ENCODE measurements around the gene TRERF1.

- TF ChIP-seq HDAC2 (IDR thresholded peaks at IDR 0.05; ENCODE audit: borderline replicate concordance in 1 of 2, low read depth in 2 of 2, low read length in 2 of 2) (no peak), POLR2AphosphoS5 (IDR thresholded peaks at IDR 0.05; ENCODE audit: low read depth, low read length) (no peak), CREB1 (IDR thresholded peaks at IDR 0.05) (no peak), SIN3A (conservative IDR thresholded peaks at IDR 0.05 in 1 of 2, IDR thresholded peaks at IDR 0.05 in 1 of 2; ENCODE audit: low read depth in 1 of 2, low read length in 2 of 2) (no peak), CBX5 (IDR thresholded peaks at IDR 0.05; ENCODE audit: low read depth, low read length) (no peak), USF2 (IDR thresholded peaks at IDR 0.05; ENCODE audit: low read length) (no peak), EP300 (IDR thresholded peaks at IDR 0.05; ENCODE audit: borderline replicate concordance in 1 of 2, low read depth in 2 of 2, low read length in 2 of 2) (no peak), KDM5A (IDR thresholded peaks at IDR 0.05; ENCODE audit: low read length) (no peak), SP2 (IDR thresholded peaks at IDR 0.05; ENCODE audit: low read length) (no peak), POLR2A (IDR thresholded peaks at IDR 0.05; ENCODE audit: control extremely low read depth in 1 of 2, low read depth in 2 of 2, low read length in 2 of 2) (no peak), CHD2 (IDR thresholded peaks at IDR 0.05; ENCODE audit: low read length) (no peak), MAX (IDR thresholded peaks at IDR 0.05) (no peak), TAF1 (IDR thresholded peaks at IDR 0.05; ENCODE audit: low read depth, low read length) (no peak)
- TF ChIP-seq, protein P1, sequence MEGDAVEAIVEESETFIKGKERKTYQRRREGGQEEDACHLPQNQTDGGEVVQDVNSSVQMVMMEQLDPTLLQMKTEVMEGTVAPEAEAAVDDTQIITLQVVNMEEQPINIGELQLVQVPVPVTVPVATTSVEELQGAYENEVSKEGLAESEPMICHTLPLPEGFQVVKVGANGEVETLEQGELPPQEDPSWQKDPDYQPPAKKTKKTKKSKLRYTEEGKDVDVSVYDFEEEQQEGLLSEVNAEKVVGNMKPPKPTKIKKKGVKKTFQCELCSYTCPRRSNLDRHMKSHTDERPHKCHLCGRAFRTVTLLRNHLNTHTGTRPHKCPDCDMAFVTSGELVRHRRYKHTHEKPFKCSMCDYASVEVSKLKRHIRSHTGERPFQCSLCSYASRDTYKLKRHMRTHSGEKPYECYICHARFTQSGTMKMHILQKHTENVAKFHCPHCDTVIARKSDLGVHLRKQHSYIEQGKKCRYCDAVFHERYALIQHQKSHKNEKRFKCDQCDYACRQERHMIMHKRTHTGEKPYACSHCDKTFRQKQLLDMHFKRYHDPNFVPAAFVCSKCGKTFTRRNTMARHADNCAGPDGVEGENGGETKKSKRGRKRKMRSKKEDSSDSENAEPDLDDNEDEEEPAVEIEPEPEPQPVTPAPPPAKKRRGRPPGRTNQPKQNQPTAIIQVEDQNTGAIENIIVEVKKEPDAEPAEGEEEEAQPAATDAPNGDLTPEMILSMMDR (IDR thresholded peaks at IDR 0.05; ENCODE audit: control extremely low read depth in 1 of 3, insufficient read depth in 1 of 3, low read depth in 1 of 3, low read length in 3 of 3) = no peak
These were observed 8.2 kb downstream of the TRERF1 start for GRCh38 chr6:42443312-42444060.

All from H1 (cell line).